H1 (cell line): Measurements from ENCODE around the gene PDK3. TPM values are rescaled to one million over a fixed set of nuclear protein-coding genes. Genes with fewer than 3 reads are reported as not detected.

Source experiments
- CTCF ChIA-PET: fragments of 300-600 bp; sonication (Branson Sonifier 250); formaldehyde crosslinking; loops from one replicate; lab custom pipeline; 2021; ENCODE audit not compliant: partially characterized antibody; lab: Charles Lee
- POLR2A ChIA-PET: fragments of 300-600 bp; sonication (Branson Sonifier 250); formaldehyde crosslinking; loops from one replicate; lab custom pipeline; 2021; ENCODE audit warnings: inconsistent platforms; ENCODE audit not compliant: partially characterized antibody; lab: Charles Lee
- DNase-seq, 2 experiments: peaks; one replicate each; pipeline versions ENCODE4 v3.0.0 to v3.0.0-alpha.2; 2010 to 2022; ENCODE audit warnings: low spot score in 2 of 2, low read depth in 1 of 2, mixed read lengths in 1 of 2
- FAIRE-seq: peaks from 2 replicates; lab custom pipeline; 2011; peaks lifted over from hg19 to GRCh38; lab: Jason Lieb, UNC
- H2AFZ ChIP-seq: 2 replicates; pipeline ENCODE4 v1.8.1; 2012; ENCODE audit warnings: low read length, inconsistent platforms
- H2AK5ac ChIP-seq: 2 replicates; pipeline ENCODE4 v1.6.1; 2013; ENCODE audit warnings: low read depth, low read length
- H2BK120ac ChIP-seq: replicated peaks from 2 replicates; pipeline ENCODE3; 2013; ENCODE audit warnings: low read depth, low read length, inconsistent platforms
- H2BK12ac ChIP-seq: 2 replicates; pipeline ENCODE4 v1.6.1; 2013; ENCODE audit warnings: low read depth, low read length
- H2BK15ac ChIP-seq: 2 replicates; pipeline ENCODE4 v1.6.1; 2013; ENCODE audit warnings: low read length
- H2BK20ac ChIP-seq: 2 replicates; pipeline ENCODE4 v1.6.1; 2013; ENCODE audit warnings: low read length
- H2BK5ac ChIP-seq: 2 replicates; pipeline ENCODE4 v1.6.1; 2013; ENCODE audit warnings: low read depth, low read length
- H3K14ac ChIP-seq: 2 replicates; pipeline ENCODE4 v1.6.1; 2013; ENCODE audit warnings: inconsistent platforms; ENCODE audit not compliant: insufficient read length
- H3K18ac ChIP-seq: 2 replicates; pipeline ENCODE4 v1.6.1; 2013; ENCODE audit warnings: low read length; ENCODE audit errors: extremely low read depth
- H3K23ac ChIP-seq: 2 replicates; pipeline ENCODE4 v1.6.1; 2013; ENCODE audit warnings: inconsistent platforms; ENCODE audit not compliant: insufficient read length
- H3K23me2 ChIP-seq: 2 replicates; pipeline ENCODE4 v1.6.1; 2013; ENCODE audit warnings: low read depth, low read length
- H3K27ac ChIP-seq: 2 replicates; pipeline ENCODE4 v1.6.1; 2011; ENCODE audit warnings: low read depth, low read length, inconsistent platforms
- H3K27me3 ChIP-seq, 4 experiments: replicated peaks in 1 of 4; 1 replicate in 1 of 4; 2 replicates in 3 of 4; pipeline versions ENCODE4 v1.6.1 to v1.8.1; 2011 to 2013; ENCODE audit warnings: low read length in 3 of 4, mild to moderate bottlenecking in 3 of 4, inconsistent platforms in 2 of 4, mixed read lengths in 2 of 4, moderate library complexity in 1 of 4; ENCODE audit not compliant: control insufficient read depth in 3 of 4, insufficient read depth in 3 of 4; ENCODE audit errors: extremely low read depth in 1 of 4
- H3K36me3 ChIP-seq, 4 experiments: 2 replicates each; pipeline versions ENCODE4 v1.6.1 to v1.8.1; 2011 to 2013; ENCODE audit warnings: mild to moderate bottlenecking in 4 of 4, low read length in 3 of 4, moderate library complexity in 2 of 4, control low read depth in 1 of 4, inconsistent platforms in 1 of 4; ENCODE audit not compliant: insufficient read depth in 4 of 4, control insufficient read depth in 2 of 4
- H3K4ac ChIP-seq: replicated peaks from 2 replicates; pipeline ENCODE3; 2013; ENCODE audit warnings: low read length, low read depth, mixed read lengths, inconsistent platforms; ENCODE audit not compliant: insufficient read length
- H3K4me1 ChIP-seq, 4 experiments: replicated peaks in 1 of 4; 1 replicate in 1 of 4; 2 replicates in 3 of 4; pipeline versions ENCODE4 v1.6.1 to v1.8.1; 2011 to 2013; ENCODE audit warnings: low read length in 3 of 4, inconsistent platforms in 2 of 4, mixed read lengths in 1 of 4; ENCODE audit not compliant: insufficient read depth in 4 of 4, control insufficient read depth in 3 of 4
- H3K4me2 ChIP-seq, 2 experiments: 2 replicates each; pipeline versions ENCODE4 v1.6.1 to v1.8.1; 2011 to 2013; ENCODE audit warnings: low read depth in 2 of 2, low read length in 2 of 2, control low read depth in 1 of 2, inconsistent platforms in 1 of 2, mild to moderate bottlenecking in 1 of 2; ENCODE audit not compliant: insufficient read depth in 1 of 2
- H3K4me3 ChIP-seq, 4 experiments: fragments of 200-600, 300-600 bp in 1 of 4; sonication (generic), shearing (Covaris generic), sonication (Bioruptor Twin) in 1 of 4; 2 replicates each; pipeline versions ENCODE4 v1.5.1 to v1.8.1; 2011 to 2016; ENCODE audit warnings: low read length in 4 of 4, low read depth in 3 of 4, control low read depth in 2 of 4, inconsistent platforms in 2 of 4, mild to moderate bottlenecking in 2 of 4, mixed read lengths in 1 of 4, moderate library complexity in 1 of 4; ENCODE audit not compliant: insufficient read depth in 2 of 4; ENCODE audit errors: extremely low read depth in 1 of 4
- H3K56ac ChIP-seq: replicated peaks from 2 replicates; pipeline ENCODE3; 2013; ENCODE audit warnings: low read depth, mild to moderate bottlenecking, mixed read lengths, low read length, inconsistent platforms; ENCODE audit not compliant: insufficient read length
- H3K79me1 ChIP-seq: 2 replicates; pipeline ENCODE4 v1.6.1; 2013; ENCODE audit warnings: low read depth, low read length, control low read depth
- H3K79me2 ChIP-seq, 2 experiments: 2 replicates each; pipeline versions ENCODE4 v1.6.1 to v1.8.1; 2012 to 2013; ENCODE audit warnings: low read length in 2 of 2, mild to moderate bottlenecking in 2 of 2, inconsistent platforms in 1 of 2; ENCODE audit not compliant: insufficient read depth in 2 of 2, control insufficient read depth in 1 of 2
- H3K9ac ChIP-seq, 4 experiments: replicated peaks in 1 of 4; 1 replicate in 1 of 4; 2 replicates in 3 of 4; pipeline versions ENCODE4 v1.6.1 to v1.8.1; 2011 to 2013; ENCODE audit warnings: low read depth in 3 of 4, low read length in 3 of 4, control low read depth in 2 of 4, mild to moderate bottlenecking in 2 of 4, moderate library complexity in 2 of 4, inconsistent platforms in 1 of 4; ENCODE audit errors: extremely low read depth in 1 of 4
- H3K9me3 ChIP-seq, 2 experiments: 2 replicates each; pipeline versions ENCODE4 v1.6.1 to v1.8.1; 2012 to 2013; ENCODE audit warnings: mild to moderate bottlenecking in 2 of 2, moderate library complexity in 2 of 2, control low read depth in 1 of 2, inconsistent platforms in 1 of 2, low read depth in 1 of 2, low read length in 1 of 2, mixed read lengths in 1 of 2; ENCODE audit not compliant: insufficient read depth in 2 of 2
- H4K20me1 ChIP-seq, 2 experiments: replicated peaks in 1 of 2; 2 replicates each; pipeline versions ENCODE3 to v1.8.1; 2011 to 2013; ENCODE audit warnings: inconsistent platforms in 2 of 2, low read length in 2 of 2, mild to moderate bottlenecking in 1 of 2; ENCODE audit not compliant: insufficient read depth in 2 of 2, control insufficient read depth in 1 of 2
- H4K5ac ChIP-seq: 2 replicates; pipeline ENCODE4 v1.6.1; 2013; ENCODE audit warnings: low read length, low read depth, mixed read lengths, inconsistent platforms; ENCODE audit not compliant: insufficient read length
- H4K8ac ChIP-seq: 2 replicates; pipeline ENCODE4 v1.8.0; 2013; ENCODE audit warnings: mild to moderate bottlenecking, moderate library complexity, low read length, inconsistent platforms; ENCODE audit not compliant: insufficient read depth; ENCODE audit errors: extremely low read depth
- H4K91ac ChIP-seq: replicated peaks from 2 replicates; pipeline ENCODE3; 2013; ENCODE audit warnings: low read length, mixed read lengths, inconsistent platforms; ENCODE audit not compliant: insufficient read length
- KDM5A ChIP-seq: fragments of 200-600 bp; IDR thresholded peaks from 2 replicates; pipeline ENCODE4 v1.7.1; 2012; ENCODE audit warnings: mild to moderate bottlenecking, low read length, inconsistent platforms, mixed read lengths
- POLR2A ChIP-seq, 2 experiments: IDR thresholded peaks; 1 replicate in 1 of 2; 2 replicates in 1 of 2; pipeline ENCODE4 v1.6.1; 2011; ENCODE audit warnings: low read depth in 2 of 2, low read length in 2 of 2, mild to moderate bottlenecking in 2 of 2; ENCODE audit errors: control extremely low read depth in 1 of 2
- SUZ12 ChIP-seq: fragments of 200-600 bp; sonication (generic); IDR thresholded peaks from 2 replicates; pipeline ENCODE4 v1.6.1; 2012; ENCODE audit warnings: mild to moderate bottlenecking, inconsistent platforms, low read length, moderate library complexity, mixed read lengths
- TAF1 ChIP-seq: IDR thresholded peaks from 2 replicates; pipeline ENCODE4 v1.6.1; 2011; ENCODE audit warnings: mild to moderate bottlenecking, low read depth, low read length
- WGBS, 2 experiments: shearing (Covaris generic) in 1 of 2; methylation state at CpG; one replicate each; pipeline versions ENCODE4 v1.1.6 to v1.1.7; 2013 to 2015; ENCODE audit warnings: low lambda C conversion rate in 2 of 2, mixed read lengths in 2 of 2, inconsistent platforms in 1 of 2, low coverage in 1 of 2, missing lambda C conversion rate in 1 of 2; ENCODE audit not compliant: insufficient replicate concordance in 2 of 2, insufficient coverage in 1 of 2, insufficient read length in 1 of 2; ENCODE audit errors: extremely low coverage in 1 of 2, missing lambda C conversion rate in 1 of 2; 5-methylcytosine and 5-hydroxymethylcytosine counted together
- polyA plus RNA-seq, 7 experiments: library from polyadenylated mRNA; depleted of rRNA in 3 of 7; stranded (reverse) in 5 of 7; unstranded in 2 of 7; fragments of >200 nt in 5 of 7; fragments of 200-250 nt in 2 of 7; gene quantifications; 1 replicate in 5 of 7; 2 replicates in 1 of 7; 4 replicates in 1 of 7; pipeline versions ENCODE4 v1.2.1 to v1.2.3, GENCODE V29; 2011 to 2013; ENCODE audit warnings: missing spikeins in 2 of 7, mixed read lengths in 2 of 7
- total RNA-seq: library from RNA; stranded (reverse); fragmentation: NEBNext Ultra II Directional; extraction: Animal tissue kit (Norgen Biotek cat#: 25700); gene quantifications from 2 replicates; pipeline ENCODE4 v1.2.1, GENCODE V29; 2021

Gene PDK3
- total and polyA plus RNA-seq, 2 of the 8 experiments (the other 6 are each of a cell fraction or from before 2014, with no cell fraction given): 22.5 to 25.5 TPM

DNA sequence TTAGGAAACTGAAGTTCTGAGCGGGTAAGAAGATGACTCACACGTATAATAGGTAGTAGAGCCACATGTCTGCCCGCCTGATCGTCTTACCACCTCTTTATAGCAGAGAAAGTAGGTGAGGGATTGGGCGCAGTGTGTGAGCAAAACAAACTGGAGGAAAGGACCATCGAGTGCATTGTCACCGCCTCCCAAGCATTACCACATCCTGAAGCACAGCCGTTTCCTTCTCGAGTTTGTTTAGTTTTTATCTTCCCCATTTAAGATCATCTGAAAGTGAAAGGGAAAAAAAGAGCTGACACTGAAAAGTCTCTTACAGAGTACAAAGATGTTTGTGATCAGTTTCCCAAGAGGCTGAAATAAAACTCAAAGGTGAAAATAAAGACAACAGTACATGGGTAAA is 14.8 kb downstream of the PDK3 start:
- Histone ChIP-seq H3K36me3 (no peaks in the 10 kb centered on the region), H3K23me2 (no peaks in the 10 kb centered on the region), H3K79me1 (no peaks in the 10 kb centered on the region), H3K27me3 (no peaks in the 10 kb centered on the region), H2BK5ac (no peak overlapping the region), H3K56ac (no peak overlapping the region), H3K18ac (no peak overlapping the region), H3K4ac (no peak overlapping the region), H2BK120ac (no peak overlapping the region), H2AK5ac (no peak overlapping the region), H3K9me3 (no peaks in the 10 kb centered on the region), H3K4me3 (no peak overlapping the region), H3K9ac (no peak overlapping the region), H4K5ac (no peak overlapping the region), H4K20me1 (peaks cover 0 to 2% of the 10 kb centered on the region in 2 experiments)
- ChIA-PET POLR2A (no interaction called here), CTCF (no interaction called here)
- TF ChIP-seq KDM5A: no peak
- no peak for TF ChIP-seq POLR2A (IDR thresholded peaks at IDR 0.05; ENCODE audit: control extremely low read depth in 1 of 2, low read depth in 2 of 2, low read length in 2 of 2)
- no peak for TF ChIP-seq SUZ12
- TF ChIP-seq TAF1: no peak
- TF ChIP-seq, all 59 proteins: peak for 0
- Histone ChIP-seq H2BK12ac (no peak overlapping the region), H2BK20ac (no peak overlapping the region), H3K27ac (no peak overlapping the region), H2AFZ (no peak overlapping the region), H3K23ac (no peak overlapping the region), H3K4me2 (no peak overlapping the region), H4K8ac (no peak overlapping the region), H3K14ac (no peak overlapping the region), H3K79me2 (peaks cover 0 to 59% of the 10 kb centered on the region in 2 experiments; a peak in 2 of 4 replicates), H4K91ac (no peak overlapping the region), H2BK15ac (no peak overlapping the region), H3K4me1 (no peaks in the 10 kb centered on the region; a peak in 1 of 7 replicates)
- no peak for DNase-seq
- WGBS, 2 experiments: 86% methylated on average over 7 of the region's 9 CpGs; no CpG with 5 or more reads in 1 of the 2 experiments
- no peak for FAIRE-seq
